Activated effector memory CD4-positive, alpha-beta T cell treated with anti-CD3 and anti-CD28 coated beads, Interleukin-2, amount 50 U/mL, for 16 hours (primary cell): Measurements from ENCODE around the gene AP5M1.
A peak's percentile ranks its signal among the peaks of the same experiment; 100 is the strongest.
"Not testable (repeated sequence)": the region's sequence is repeated elsewhere in the genome, so short reads cannot be mapped to it uniquely, and the experiment has no call there.

ENCODE experiments used
- DNase-seq: peaks from one replicate; pipeline ENCODE4 v3.0.0-alpha.2; 2020

AP5M1 gene

DNA sequence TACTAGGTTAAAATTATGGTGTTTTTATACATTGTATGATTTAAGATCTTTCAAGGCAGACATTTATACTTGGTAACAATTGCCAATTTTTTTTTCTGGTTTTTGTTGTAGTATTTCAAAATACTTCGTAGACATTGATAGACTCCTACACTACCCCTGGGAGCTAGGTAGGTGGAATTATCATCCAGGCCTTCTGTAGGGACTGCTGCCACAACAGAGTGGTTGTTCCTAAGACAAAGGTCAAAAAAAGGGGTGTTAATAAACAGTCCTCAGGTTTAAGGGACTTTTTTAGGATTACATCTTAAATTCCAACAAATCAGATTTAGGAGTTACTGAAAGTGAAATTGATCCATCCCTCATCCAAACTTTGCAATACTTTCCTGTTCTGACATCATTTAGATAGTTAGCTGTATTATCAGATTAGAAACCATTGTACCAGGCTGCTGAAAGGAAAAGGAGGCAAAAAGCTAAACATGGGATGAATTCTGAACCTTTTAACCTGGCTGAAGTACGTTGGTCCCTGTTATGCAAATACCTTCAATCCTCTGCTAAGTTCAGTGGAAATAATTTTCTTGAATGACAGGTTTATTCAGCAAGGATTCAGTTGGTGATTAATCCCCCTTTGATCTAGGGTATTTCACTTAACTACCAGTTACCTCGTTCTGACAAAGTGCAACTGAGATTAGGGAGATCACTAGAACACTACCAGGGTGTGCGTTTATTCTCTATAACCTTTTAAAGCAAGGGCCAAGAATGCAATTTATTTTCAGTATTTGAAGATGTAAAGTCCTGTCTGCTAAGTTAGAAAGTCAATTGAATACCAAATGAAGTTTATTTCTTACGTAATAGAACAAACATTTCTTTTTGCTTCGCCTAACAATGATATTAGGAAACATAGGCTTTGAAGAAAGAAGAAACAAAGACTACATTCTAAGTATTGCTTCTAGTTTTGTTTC is 23.2 kb downstream of the AP5M1 start:
- no peak for DNase-seq

- DNase-seq = no peak
These were observed 25.4 kb downstream of the AP5M1 start for GRCh38 chr14:57293866-57294837.

DNA sequence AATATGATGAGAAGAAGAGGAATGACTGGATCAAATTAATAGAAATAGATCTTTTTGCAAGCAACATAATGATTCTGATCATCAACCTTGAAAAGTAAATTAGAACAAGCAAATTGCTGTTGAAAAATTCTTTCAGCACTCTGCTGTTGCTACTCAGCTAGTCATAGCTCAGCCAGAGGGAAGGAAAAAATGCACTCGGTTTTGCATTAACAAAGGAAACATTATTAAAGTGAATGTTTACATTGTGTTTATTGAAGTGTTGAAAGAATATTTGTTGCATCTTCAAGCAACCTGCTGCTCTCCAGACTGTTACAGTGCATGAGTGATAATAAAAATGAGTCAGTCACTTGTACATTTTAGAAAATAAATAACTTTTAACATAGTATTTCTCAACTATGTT is 26.5 kb downstream of the AP5M1 start:
- DNase-seq = no peak

- no peak for DNase-seq
These were observed 29.1 kb downstream of the AP5M1 start for GRCh38 chr14:57297852-57298251.

GRCh38 chr14:57299511-57299910 is 30.7 kb downstream of the AP5M1 start:
- DNase-seq = no peak

DNA sequence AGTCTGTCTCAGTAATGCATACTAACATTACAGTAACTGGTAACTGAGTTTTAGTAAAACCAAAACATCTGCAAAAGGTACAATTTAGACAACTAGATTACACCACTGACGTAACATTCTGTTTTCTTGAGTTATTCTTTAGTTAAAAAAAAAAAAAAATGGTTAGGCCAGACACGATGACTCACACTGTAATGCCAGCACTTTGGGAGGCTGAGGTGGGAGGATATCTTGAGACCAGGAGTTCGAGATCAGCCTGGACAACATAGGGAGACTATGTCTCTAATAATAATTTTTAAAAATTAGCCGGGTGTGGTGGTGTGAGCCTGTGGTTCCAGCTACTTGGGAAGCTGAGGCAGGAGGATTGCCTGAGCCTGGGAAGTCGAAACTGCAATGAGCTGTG is 34.1 kb downstream of the AP5M1 start:
- DNase-seq = no peak

DNA sequence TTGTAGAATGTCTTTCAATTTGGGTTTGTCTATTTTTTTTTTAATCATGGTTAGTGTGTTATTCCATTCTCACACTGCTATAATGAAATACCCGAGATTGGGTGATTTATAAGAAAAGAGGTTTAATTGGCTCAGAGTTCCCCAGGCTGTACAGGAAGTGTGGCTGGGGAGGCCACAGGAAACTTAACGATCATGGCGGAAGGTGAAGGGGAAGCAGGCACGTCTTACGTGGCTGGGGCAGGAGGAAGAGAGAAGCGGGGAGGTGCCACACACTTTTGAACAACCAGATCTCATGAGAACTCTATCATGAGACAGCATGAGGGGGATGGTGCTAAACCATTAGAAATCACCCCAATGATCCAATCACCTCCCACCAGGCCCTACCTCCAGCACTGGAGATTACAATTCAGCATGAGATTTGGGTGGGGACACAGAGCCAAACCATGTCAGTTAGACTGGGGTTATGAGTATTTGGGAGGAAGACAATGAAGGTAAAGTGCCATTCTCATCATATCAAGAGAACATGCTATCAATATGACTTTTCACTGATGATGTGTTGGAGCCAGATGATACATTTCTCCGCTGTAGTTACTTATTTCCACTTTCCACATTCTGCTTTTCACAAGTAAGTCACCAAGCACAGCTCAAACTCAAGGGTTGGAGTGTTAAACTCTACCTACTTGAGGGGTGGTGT is 45.8 kb downstream of the AP5M1 start:
- no peak for DNase-seq

- peak; percentile 85 for DNase-seq
These were observed 48.6 kb downstream of the AP5M1 start for GRCh38 chr14:57317248-57317833.

DNA sequence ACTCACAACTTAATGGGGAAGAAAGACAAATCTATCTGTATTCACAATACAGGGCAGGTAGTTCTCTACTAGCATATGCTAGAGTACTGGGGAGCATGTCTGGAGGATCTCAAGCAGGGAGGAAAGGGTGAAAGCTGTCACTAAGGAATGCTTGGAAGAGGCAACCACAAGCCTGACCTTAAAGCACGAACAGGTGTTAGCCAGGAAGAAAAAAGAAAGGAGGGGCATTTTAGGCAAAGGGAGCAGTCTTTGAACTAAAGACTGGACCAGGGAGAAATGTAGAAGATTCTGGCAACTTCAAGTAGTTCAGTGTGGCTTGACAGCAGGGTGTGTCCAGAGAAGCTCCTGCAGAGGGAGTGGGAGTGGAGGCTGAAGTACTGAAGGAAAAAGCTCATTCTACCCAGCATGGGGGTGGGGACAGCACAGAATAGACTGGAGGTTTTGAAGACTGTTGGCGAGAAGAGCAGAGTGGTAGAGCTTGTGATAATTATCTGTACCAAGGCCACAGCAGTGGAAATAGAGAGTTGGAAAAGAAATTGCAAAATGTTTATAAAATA is 50.9 kb downstream of the AP5M1 start:
- no peak for DNase-seq

DNA sequence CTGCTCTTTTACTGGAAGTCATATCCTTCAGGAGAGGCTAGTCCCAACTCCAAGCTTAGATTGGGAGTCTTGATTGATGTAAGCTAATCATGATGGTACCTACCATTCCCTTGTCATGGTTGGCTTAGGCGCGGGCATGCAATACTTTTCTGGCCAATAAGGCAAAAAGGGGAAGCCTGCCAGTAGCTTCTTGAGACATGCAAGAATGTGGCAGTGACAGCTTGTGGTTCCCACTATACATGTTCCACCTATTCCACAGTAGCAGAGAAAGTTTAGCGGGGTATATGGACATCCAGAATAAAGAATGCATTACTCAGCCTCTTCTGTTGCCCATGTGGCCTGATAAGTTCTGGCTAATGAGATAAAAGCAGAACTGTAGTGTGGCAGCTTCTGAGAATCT is 55.0 kb downstream of the AP5M1 start:
- no peak for DNase-seq

GRCh38 chr14:57326253-57326652 is 57.5 kb downstream of the AP5M1 start:
- DNase-seq = no peak

GRCh38 chr14:57329833-57330232 is 61.1 kb downstream of the AP5M1 start:
- no peak for DNase-seq

- DNase-seq = not testable (repeated sequence)
These were observed 63.7 kb downstream of the AP5M1 start for GRCh38 chr14:57332475-57332874.

DNA sequence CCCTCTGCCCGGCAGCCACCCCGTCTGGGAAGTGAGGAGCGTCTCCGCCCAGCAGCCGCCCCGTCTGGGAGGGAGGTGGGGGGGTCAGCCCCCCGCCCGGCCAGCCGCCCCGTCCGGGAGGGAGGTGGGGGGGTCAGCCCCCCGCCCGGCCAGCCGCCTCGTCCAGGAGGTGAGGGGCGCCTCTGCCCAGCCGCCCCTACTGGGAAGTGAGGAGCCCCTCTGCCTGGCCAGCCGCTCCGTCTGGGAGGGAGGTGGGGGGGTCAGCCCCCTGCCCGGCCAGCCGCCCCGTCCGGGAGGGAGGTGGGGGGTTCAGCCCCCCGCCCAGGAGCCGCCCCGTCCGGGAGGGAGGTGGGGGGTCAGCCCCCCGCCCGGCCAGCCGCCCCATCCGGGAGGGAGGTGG is 65.0 kb downstream of the AP5M1 start:
- not testable (repeated sequence) for DNase-seq

GRCh38 chr14:57343545-57344297 is 75.0 kb downstream of the AP5M1 start:
- DNase-seq = not testable (repeated sequence)

- DNase-seq = no peak
These were observed 76.3 kb downstream of the AP5M1 start for GRCh38 chr14:57345106-57345505.

- DNase-seq = no peak
These were observed 78.0 kb downstream of the AP5M1 start for GRCh38 chr14:57346741-57347140.
